SK-N-SH treated with all-trans-retinoic acid at 6 μM for 48 hours (cell line): ENCODE results near the gene AFG3L2.

Experiments
- ATAC-seq: fragments of 200-7000 bp; cut with Tn5 transposase; 3 replicates; pipeline ENCODE4 v1.9.1; 2020; ENCODE audit warnings: mild to moderate bottlenecking, moderate library complexity
- BACH2 ChIP-seq: fragments of 250-450 bp; sonication (Bioruptor Pico); IDR thresholded peaks from 2 replicates; pipeline ENCODE4 v1.9.0; 2021; ENCODE audit warnings: mild to moderate bottlenecking, borderline replicate concordance
- CREB5 ChIP-seq: fragments of 250-450 bp; sonication (Bioruptor Pico); IDR thresholded peaks from 2 replicates; pipeline ENCODE4 v1.5.1; 2020; ENCODE audit warnings: low read depth, mild to moderate bottlenecking, moderate library complexity
- CSDC2 ChIP-seq: fragments of 250-450 bp; sonication (Bioruptor Pico); IDR thresholded peaks from 2 replicates; pipeline ENCODE4 v1.5.0; 2020; ENCODE audit warnings: mild to moderate bottlenecking, moderate library complexity
- CSRNP3 ChIP-seq: fragments of 250-450 bp; sonication (Bioruptor Pico); IDR thresholded peaks from 2 replicates; pipeline ENCODE4 v1.5.1; 2021; ENCODE audit warnings: mild to moderate bottlenecking, moderate library complexity
- GLIS3 ChIP-seq: fragments of 250-450 bp; sonication (Bioruptor Pico); IDR thresholded peaks from 2 replicates; pipeline ENCODE4 v1.5.0; 2020; ENCODE audit warnings: mild to moderate bottlenecking, moderate library complexity
- OSR1 ChIP-seq: fragments of 250-450 bp; sonication (Bioruptor Pico); IDR thresholded peaks from 2 replicates; pipeline ENCODE4 v1.8.0; 2022; ENCODE audit warnings: moderate library complexity, mild to moderate bottlenecking, inconsistent platforms
- PATZ1 ChIP-seq: fragments of 250-450 bp; sonication (Bioruptor Pico); IDR thresholded peaks from 2 replicates; pipeline ENCODE4 v1.8.0; 2020; ENCODE audit warnings: mild to moderate bottlenecking, moderate library complexity, borderline replicate concordance
- POU6F1 ChIP-seq: fragments of 250-450 bp; sonication (Bioruptor Pico); IDR thresholded peaks from 2 replicates; pipeline ENCODE4 v1.8.0; 2021; ENCODE audit warnings: low read depth, mild to moderate bottlenecking, moderate library complexity, borderline replicate concordance
- PPARA ChIP-seq: fragments of 250-450 bp; sonication (Bioruptor Pico); IDR thresholded peaks from 2 replicates; pipeline ENCODE4 v1.5.0; 2020; ENCODE audit warnings: mild to moderate bottlenecking, borderline replicate concordance
- RARB ChIP-seq: fragments of 250-450 bp; sonication (Bioruptor Pico); IDR thresholded peaks from 2 replicates; pipeline ENCODE4 v1.8.0; 2021; ENCODE audit warnings: mild to moderate bottlenecking, moderate library complexity
- SNAI2 ChIP-seq: fragments of 250-450 bp; sonication (Bioruptor Pico); IDR thresholded peaks from 2 replicates; pipeline ENCODE4 v1.5.0; 2020; ENCODE audit warnings: mild to moderate bottlenecking, moderate library complexity
- TCF4 ChIP-seq: fragments of 250-450 bp; sonication (Bioruptor Pico); IDR thresholded peaks from 2 replicates; pipeline ENCODE4 v1.8.0; 2021; ENCODE audit warnings: mild to moderate bottlenecking, moderate library complexity, borderline replicate concordance
- TOX ChIP-seq: fragments of 250-450 bp; sonication (Bioruptor Pico); IDR thresholded peaks from 2 replicates; pipeline ENCODE4 v1.8.0; 2021; ENCODE audit warnings: mild to moderate bottlenecking, moderate library complexity, borderline replicate concordance
- ZFP3 ChIP-seq: fragments of 250-450 bp; sonication (Bioruptor Pico); IDR thresholded peaks from 2 replicates; pipeline ENCODE4 v1.5.0; 2020; ENCODE audit warnings: mild to moderate bottlenecking, moderate library complexity
- ZFP30 ChIP-seq: fragments of 450-650 bp; formaldehyde crosslinking; IDR thresholded peaks from 2 replicates; pipeline ENCODE4 v1.5.0; 2022; ENCODE audit warnings: mild to moderate bottlenecking, moderate library complexity
- ZNF70 ChIP-seq: fragments of 450-650 bp; formaldehyde crosslinking; IDR thresholded peaks from 2 replicates; pipeline ENCODE4 v1.5.0; 2020; ENCODE audit warnings: mild to moderate bottlenecking, moderate library complexity
- ZNF8 ChIP-seq: fragments of 450-650 bp; formaldehyde crosslinking; IDR thresholded peaks from 2 replicates; pipeline ENCODE4 v1.5.0; 2020; ENCODE audit warnings: mild to moderate bottlenecking, moderate library complexity

AFG3L2 gene

GRCh38 chr18:12422936-12423335 lies 45.9 kb upstream of the AFG3L2 start:
- ATAC-seq, result no peak
- TF ChIP-seq OSR1 (CRISPR knock-in tag) (no peak), SNAI2 (CRISPR knock-in tag) (no peak), TOX (no peak), POU6F1 (CRISPR knock-in tag) (no peak), RARB (no peak)

- TF ChIP-seq ZNF70 (no peak), GLIS3 (CRISPR knock-in tag) (no peak), CREB5 (CRISPR knock-in tag) (no peak), POU6F1 (CRISPR knock-in tag) (no peak), OSR1 (CRISPR knock-in tag) (no peak), TOX (no peak), BACH2 (CRISPR knock-in tag) (no peak), ZFP3 (CRISPR knock-in tag) (no peak), CSRNP3 (no peak), ZFP30 (CRISPR knock-in tag) (no peak), SNAI2 (CRISPR knock-in tag) (no peak), PPARA (CRISPR knock-in tag) (no peak), ZNF8 (CRISPR knock-in tag) (no peak)
- no peak for ATAC-seq
These were observed 44.7 kb upstream of the AFG3L2 start for GRCh38 chr18:12421732-12422131.

- ATAC-seq, result peak; percentile 29
- TF ChIP-seq TCF4 (CRISPR knock-in tag) (no peak; the same call in 1 of the 2 replicates), POU6F1 (CRISPR knock-in tag) (no peak), PPARA (CRISPR knock-in tag) (no peak), CREB5 (CRISPR knock-in tag) (no peak), TOX (no peak), ZFP3 (CRISPR knock-in tag) (no peak), RARB (no peak), PATZ1 (CRISPR knock-in tag) (no peak), CSDC2 (CRISPR knock-in tag) (no peak)
These were observed 43.9 kb upstream of the AFG3L2 start for GRCh38 chr18:12420821-12421421.
